Mesothelial cell of epicardium (in vitro differentiated cells): Measurements from ENCODE around the gene SERP1. TPM values are rescaled to one million over a fixed set of nuclear protein-coding genes. Genes with fewer than 3 reads are reported as not detected.

Experiments
- DNase-seq, 2 experiments: peaks; one replicate each; pipeline ENCODE4 v3.0.0; 2021; ENCODE audit warnings: low spot score in 2 of 2; ENCODE audit not compliant: unreplicated experiment in 2 of 2
- H3K27ac Mint-ChIP-seq: 2 replicates; pipeline ENCODE4 v1.8.0; 2021; ENCODE audit warnings: mixed read lengths
- H3K27me3 Mint-ChIP-seq: 2 replicates; pipeline ENCODE4 v1.8.0; 2021; ENCODE audit warnings: low read depth, mixed read lengths
- H3K36me3 Mint-ChIP-seq: 2 replicates; pipeline ENCODE4 v1.8.0; 2021; ENCODE audit warnings: mixed read lengths
- H3K4me1 Mint-ChIP-seq: 2 replicates; pipeline ENCODE4 v1.8.0; 2021; ENCODE audit warnings: mixed read lengths
- H3K4me3 Mint-ChIP-seq: 2 replicates; pipeline ENCODE4 v1.8.0; 2021; ENCODE audit warnings: mild to moderate bottlenecking, moderate library complexity, mixed read lengths
- H3K9me3 Mint-ChIP-seq: 2 replicates; pipeline ENCODE4 v1.8.0; 2021; ENCODE audit warnings: mixed read lengths
- total RNA-seq: library from RNA; stranded (reverse); gene quantifications from 3 replicates; pipeline ENCODE4 v1.2.1, GENCODE V29; 2021
- TF ChIP-seq, protein P1 (sequence below): fragments of 200-600 bp; sonication (generic); IDR thresholded peaks from one replicate; pipeline ENCODE4 v1.5.0; 2021; ENCODE audit warnings: antibody characterized with exemption; ENCODE audit not compliant: unreplicated experiment

The SERP1 gene
- total RNA-seq, 1 donor from 2014 or later: 85.8 TPM

DNA sequence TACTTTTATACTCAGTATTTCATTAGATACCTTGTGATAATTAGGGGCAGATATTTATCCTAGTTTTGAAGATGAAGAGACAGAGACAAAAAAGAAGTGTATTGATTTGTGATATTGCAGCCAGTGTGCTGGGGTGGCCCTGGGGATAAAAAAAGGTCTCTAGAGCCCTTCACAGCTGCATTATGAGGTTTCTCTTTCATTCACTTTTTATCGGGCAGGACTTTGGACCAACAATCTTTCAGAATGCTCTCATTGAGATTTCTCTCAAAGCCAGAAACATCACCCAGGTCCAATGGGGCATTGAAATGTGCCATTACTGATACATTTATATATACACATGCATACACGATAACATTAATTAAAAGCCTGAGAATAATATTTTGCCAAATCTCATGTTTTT lies 36.3 kb upstream of the SERP1 start:
- Mint-ChIP-seq H3K9me3 (no peaks in the 10 kb centered on the region), H3K4me3 (no peak overlapping the region), H3K27me3 (no peaks in the 10 kb centered on the region), H3K36me3 (peaks cover 13% of the 10 kb centered on the region), H3K27ac (no peak overlapping the region), H3K4me1 (no peaks in the 10 kb centered on the region)
- no peak for DNase-seq
- TF ChIP-seq, protein P1, sequence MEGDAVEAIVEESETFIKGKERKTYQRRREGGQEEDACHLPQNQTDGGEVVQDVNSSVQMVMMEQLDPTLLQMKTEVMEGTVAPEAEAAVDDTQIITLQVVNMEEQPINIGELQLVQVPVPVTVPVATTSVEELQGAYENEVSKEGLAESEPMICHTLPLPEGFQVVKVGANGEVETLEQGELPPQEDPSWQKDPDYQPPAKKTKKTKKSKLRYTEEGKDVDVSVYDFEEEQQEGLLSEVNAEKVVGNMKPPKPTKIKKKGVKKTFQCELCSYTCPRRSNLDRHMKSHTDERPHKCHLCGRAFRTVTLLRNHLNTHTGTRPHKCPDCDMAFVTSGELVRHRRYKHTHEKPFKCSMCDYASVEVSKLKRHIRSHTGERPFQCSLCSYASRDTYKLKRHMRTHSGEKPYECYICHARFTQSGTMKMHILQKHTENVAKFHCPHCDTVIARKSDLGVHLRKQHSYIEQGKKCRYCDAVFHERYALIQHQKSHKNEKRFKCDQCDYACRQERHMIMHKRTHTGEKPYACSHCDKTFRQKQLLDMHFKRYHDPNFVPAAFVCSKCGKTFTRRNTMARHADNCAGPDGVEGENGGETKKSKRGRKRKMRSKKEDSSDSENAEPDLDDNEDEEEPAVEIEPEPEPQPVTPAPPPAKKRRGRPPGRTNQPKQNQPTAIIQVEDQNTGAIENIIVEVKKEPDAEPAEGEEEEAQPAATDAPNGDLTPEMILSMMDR: no peak

DNA sequence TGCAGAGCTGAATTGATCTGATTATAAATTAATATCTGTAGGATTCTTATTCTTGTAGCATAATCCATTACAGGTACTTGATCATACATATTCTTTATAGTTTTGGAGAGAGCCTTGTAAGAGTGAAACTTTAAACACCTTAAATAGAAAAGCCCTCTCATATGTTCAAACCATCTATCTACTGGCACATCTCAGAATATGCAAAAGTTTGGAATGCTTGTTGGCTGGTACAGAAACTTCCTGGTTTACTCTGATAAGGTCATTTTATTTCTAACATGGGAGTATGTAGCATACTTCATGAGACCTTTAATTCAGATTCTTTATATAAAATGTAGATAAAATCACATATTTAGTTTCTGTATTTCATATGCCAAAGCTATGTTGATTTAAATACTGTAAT lies 34.9 kb upstream of the SERP1 start:
- no peak for DNase-seq
- H3K9me3 Mint-ChIP-seq: no peaks in the 10 kb centered on the region
- H3K27me3 Mint-ChIP-seq: no peaks in the 10 kb centered on the region
- TF ChIP-seq, protein P1: no peak
- no peak overlapping the region for H3K27ac Mint-ChIP-seq
- peaks cover 24% of the 10 kb centered on the region for H3K36me3 Mint-ChIP-seq
- H3K4me1 Mint-ChIP-seq: no peaks in the 10 kb centered on the region
- no peak overlapping the region for H3K4me3 Mint-ChIP-seq

DNA sequence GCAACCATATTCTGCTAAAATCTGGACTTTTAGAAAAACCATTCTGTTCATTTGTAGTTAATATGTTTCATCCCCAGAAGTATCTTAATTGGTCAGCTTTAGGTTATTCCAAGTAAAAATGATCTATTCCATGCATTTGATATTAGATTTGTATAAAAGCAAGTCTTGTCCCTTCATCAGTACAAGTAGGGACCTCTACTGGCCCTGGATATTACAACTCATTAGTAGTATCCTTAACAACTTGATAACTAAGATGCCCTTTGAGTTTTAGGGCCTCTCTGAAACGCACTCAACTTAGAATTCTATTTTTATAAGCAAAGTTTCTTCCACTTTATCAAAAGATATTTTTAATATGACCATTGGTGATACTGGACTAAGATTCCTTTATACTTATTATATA lies 31.6 kb upstream of the SERP1 start:
- Mint-ChIP-seq H3K27me3 (no peaks in the 10 kb centered on the region), H3K27ac (no peak overlapping the region), H3K36me3 (peaks cover 21% of the 10 kb centered on the region), H3K4me1 (no peaks in the 10 kb centered on the region), H3K4me3 (no peak overlapping the region), H3K9me3 (no peaks in the 10 kb centered on the region)
- TF ChIP-seq, protein P1: no peak
- no peak for DNase-seq

DNA sequence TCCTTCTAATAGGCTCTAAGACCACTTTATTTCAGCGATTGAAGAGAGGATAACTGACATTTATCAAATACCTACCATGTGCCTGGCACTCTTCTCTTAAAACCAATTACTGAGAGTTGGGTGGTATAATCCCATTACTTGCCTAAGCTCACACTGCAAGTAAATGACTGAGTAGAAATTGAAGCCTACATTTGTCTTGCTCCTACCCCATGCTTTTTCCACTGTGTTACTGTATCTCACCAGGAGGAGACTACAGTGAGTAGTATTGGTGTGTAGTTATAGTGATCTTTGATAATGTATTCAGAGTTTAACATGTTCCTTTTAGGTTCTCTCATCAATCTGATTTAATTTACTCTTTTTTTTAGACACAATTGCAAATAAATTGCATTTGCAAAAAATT lies 21.0 kb upstream of the SERP1 start:
- Mint-ChIP-seq H3K27me3 (no peaks in the 10 kb centered on the region), H3K4me3 (no peak overlapping the region), H3K36me3 (peaks cover 34% of the 10 kb centered on the region), H3K27ac (no peak overlapping the region), H3K4me1 (no peaks in the 10 kb centered on the region), H3K9me3 (no peaks in the 10 kb centered on the region)
- no peak for DNase-seq
- TF ChIP-seq, protein P1: no peak

DNA sequence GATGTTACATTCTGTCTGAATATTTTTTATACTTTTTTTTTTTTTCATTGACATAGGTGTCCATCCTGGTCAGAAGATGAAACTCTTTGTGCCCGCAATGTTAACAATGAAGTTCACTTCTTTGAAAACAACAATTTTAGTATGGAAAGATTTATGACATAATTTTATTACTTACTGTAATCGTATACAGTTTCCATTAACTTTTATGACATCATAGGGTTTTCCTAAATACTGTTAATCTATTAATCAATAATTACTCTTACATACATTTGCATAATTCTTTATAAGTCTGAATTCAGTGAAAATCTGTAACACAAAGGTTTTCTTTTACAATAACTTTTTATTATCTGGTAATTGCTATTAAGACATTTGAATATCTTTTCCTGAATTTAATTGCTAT lies 17.9 kb upstream of the SERP1 start:
- TF ChIP-seq, protein P1: no peak

DNA sequence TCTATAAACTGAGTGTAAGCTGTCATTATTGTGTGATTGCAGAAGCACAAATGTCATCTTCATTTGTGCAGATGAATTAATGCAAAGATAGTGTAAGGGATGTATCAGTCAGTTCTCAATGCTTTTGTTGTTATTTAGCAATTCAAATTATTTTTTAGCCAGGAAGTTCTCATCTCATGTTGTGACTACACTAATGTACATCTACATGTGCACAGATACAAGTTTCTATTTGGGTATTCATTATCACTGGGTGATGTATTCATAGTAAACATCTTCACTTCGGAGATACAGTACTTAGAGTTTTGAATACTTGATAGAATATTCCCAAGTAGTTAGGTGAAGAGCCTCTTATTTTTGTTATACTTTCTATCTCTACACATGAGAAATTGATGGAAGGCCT lies 11.4 kb upstream of the SERP1 start:
- H3K4me1 Mint-ChIP-seq: no peaks in the 10 kb centered on the region
- no peak overlapping the region for H3K27ac Mint-ChIP-seq
- TF ChIP-seq, protein P1: no peak
- H3K9me3 Mint-ChIP-seq: no peaks in the 10 kb centered on the region
- H3K27me3 Mint-ChIP-seq: no peaks in the 10 kb centered on the region
- no peak overlapping the region for H3K4me3 Mint-ChIP-seq
- H3K36me3 Mint-ChIP-seq: peaks cover 37% of the 10 kb centered on the region
- DNase-seq: no peak

More for the DNA sequence above, 17.9 kb upstream of the SERP1 start:
- peaks cover 31% of the 10 kb centered on the region for H3K36me3 Mint-ChIP-seq
- H3K4me3 Mint-ChIP-seq: no peak overlapping the region
- DNase-seq: no peak
- H3K9me3 Mint-ChIP-seq: no peaks in the 10 kb centered on the region
- no peaks in the 10 kb centered on the region for H3K4me1 Mint-ChIP-seq
- no peak overlapping the region for H3K27ac Mint-ChIP-seq
- H3K27me3 Mint-ChIP-seq: no peaks in the 10 kb centered on the region
